Stimulated activated CD8-positive, alpha-beta memory T cell treated with anti-CD3 and anti-CD28 coated beads, Interleukin-4, amount 100 ng/mL, for 4 hours (primary cell): ENCODE data around the gene RILPL2.
"Not testable (repeated sequence)": the region's sequence is repeated elsewhere in the genome, so short reads cannot be mapped to it uniquely, and the experiment has no call there.

Experiments used
- DNase-seq, 2 donors: peaks; one replicate each; pipeline ENCODE4 v3.0.0-alpha.2; 2020; ENCODE audit warnings: low read depth in 2 of 2, low spot score in 1 of 2

Gene RILPL2

DNA sequence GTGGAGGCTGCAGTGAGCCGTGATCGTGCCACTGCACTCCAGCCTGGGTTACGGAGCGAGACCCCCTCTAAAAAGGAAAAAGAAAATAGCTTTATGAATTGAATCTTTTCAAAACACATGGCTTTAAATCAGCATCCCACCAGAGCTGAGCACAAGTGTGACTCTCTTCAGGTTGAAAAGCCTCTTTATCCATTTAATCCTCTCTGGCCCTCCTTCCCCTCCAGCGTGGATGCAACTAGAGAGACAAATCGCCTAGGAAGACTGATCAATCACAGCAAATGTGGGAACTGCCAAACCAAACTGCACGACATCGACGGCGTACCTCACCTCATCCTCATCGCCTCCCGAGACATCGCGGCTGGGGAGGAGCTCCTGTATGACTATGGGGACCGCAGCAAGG lies 29.2 kb downstream of the RILPL2 start:
- not testable (repeated sequence) for DNase-seq

- DNase-seq, result no peak
These were observed 31.9 kb downstream of the RILPL2 start for GRCh38 chr12:123404581-123404980.

GRCh38 chr12:123401753-123402683 lies 34.5 kb downstream of the RILPL2 start:
- DNase-seq, result no peak

- DNase-seq, result no peak
These were observed 37.2 kb downstream of the RILPL2 start for GRCh38 chr12:123399255-123399617.

DNA sequence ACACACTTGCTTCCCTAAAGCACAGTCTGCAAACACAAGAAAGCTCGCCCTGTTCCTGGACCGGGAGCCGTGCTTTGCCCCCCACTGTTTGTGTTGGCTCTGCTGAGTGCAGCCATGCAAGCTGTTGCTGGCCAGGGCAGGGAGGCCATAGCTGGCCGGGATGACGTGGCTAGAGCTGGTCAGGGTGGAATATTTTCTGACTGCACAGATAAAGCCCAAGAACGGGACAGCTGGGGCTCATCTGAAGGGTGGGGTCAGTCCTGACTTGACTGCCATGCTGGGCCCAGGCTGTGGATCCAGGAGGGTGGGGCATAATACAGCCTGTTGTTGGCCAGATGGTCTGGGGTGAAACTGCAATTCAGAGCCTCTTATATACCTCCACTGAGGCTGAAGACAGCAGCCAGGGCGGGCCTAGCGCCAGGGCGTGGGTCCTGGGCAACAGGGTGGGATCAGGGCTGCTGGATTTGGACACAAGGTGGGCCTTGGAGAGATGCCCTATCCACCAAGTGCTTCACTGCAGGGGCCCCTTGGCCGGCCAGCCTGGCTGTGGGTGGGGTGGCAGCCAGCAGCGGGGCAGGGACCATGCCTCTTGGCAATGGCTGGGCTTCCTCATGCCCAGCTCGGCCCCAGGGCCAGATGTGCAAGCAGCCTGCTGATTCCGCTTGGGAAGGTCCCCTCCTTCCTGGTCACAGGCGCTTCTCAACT lies 37.8 kb downstream of the RILPL2 start:
- DNase-seq, result no peak

- no peak for DNase-seq
These were observed 38.3 kb downstream of the RILPL2 start for GRCh38 chr12:123398177-123398549.

- DNase-seq, result no peak
These were observed 39.1 kb downstream of the RILPL2 start for GRCh38 chr12:123397400-123397799.

DNA sequence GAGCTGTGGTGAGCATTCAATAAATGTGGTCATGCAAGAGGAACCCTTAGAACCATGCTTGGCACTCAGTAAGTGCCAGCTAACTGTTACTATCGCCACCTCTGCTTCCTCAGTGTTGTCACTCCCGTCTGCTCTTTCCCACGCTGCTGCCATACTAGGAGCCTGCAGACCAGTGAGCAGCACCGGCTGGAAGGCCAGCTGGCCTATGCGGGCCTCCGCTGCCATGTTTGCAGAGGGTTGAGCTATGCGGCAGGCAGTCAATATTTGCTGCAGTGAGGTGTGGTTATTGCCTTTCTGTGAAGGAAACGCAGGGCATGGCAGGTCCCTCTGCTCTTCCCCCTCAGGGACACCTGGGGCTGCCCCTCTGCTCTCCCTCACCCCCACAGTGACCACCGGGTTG lies 39.5 kb downstream of the RILPL2 start:
- DNase-seq, result no peak

GRCh38 chr12:123396543-123396942 lies 39.9 kb downstream of the RILPL2 start:
- no peak for DNase-seq

DNA sequence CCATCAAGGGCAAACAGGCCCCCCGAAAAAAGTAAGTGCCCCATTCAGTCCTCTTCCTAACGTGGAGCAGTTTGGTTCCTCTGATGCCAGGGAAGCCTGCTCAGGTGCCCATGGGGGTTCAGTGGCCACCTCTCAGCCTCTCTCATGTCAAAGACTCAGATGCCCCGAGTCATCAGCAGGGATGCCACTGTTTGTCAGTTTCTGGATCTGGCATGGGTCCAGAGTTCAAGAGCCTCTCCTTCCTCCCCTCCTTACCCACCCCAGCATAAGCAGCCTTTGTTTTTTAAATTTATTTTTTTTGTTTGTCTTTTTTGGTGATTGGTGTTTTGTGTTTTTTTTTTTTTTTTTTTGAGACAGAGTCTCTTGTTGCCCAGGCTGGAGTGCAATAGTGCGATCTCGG lies 41.2 kb downstream of the RILPL2 start:
- DNase-seq, result no peak

GRCh38 chr12:123393747-123394146 lies 42.7 kb downstream of the RILPL2 start:
- DNase-seq, result no peak

DNA sequence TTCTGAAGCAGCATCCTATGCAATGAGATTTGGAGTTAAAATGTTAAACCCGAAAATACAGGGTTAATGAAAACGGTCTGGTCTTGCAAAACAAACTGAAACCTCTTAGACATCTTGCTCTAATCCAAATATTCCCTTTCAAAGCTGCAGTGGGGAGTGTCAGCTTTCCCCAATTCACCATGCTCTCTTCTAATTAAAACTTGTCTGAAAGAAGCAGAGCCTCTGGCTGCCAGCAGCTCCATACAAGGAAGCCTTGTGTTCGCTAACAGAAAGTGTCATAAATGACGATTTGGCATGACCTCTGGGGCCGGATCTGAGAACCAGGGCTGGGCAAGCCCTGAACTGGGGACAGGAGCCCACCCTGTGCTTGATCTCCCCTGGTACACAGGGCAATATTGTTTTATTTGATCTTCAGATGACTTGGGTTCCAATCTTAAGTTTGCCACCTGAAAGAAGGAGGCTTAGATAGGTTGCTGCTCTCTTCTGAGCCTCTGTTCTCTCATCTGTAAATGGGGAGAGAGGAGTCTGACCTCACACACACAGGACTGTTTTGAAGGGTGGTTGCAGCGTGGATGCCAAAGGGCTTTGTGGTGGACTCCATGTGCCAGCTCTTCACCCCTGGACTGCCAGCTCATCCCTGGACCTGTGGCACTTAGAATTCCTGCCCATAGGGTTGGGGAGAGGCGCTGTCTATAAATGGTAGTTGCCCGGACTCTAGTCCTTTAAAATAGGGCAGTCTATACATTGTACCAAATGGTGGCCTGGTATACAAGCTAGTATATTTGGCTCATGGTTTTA lies 44.7 kb downstream of the RILPL2 start:
- DNase-seq, result no peak

DNA sequence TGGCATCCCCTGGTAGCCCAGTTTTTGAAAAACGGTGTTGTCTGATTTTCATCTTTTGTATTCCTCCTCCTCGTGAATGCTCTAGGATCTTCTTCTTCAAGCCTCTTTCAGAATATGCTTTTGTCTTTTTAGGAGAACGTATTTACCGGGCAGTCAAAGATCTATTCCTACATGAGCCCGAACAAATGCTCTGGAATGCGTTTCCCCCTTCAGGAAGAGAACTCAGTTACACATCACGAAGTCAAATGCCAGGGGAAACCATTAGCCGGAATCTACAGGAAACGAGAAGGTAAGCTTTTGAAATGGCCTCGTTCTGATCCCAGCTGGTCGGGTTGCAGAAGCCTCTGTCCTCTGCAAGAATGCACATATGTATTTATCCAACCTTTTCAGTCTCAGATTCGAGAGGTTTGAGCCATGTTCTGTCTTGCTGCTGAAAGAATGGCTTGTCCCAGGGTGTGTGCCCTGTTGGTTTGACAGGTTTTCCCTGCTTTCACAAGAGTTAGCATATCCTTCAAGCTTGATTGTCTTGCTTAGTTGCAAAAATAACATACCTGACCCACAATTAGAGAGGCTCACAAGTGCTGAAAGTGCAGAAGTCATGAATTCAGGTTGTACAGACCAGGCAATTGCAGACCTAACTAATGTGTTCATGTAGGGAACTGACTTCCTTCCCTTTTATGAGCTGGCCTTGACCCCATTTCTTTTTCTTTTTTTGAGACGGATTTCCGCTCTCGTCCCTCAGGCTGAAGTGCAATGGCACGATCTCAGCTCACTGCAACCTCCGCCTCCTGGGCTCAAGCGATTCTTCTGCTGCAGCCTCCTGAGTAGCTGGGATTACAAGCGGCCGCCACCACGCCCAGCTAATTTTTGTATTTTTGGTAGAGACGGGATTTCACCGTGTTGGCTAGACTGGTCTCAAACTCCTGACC lies 45.7 kb downstream of the RILPL2 start:
- DNase-seq, result no peak

- no peak for DNase-seq
These were observed 46.7 kb downstream of the RILPL2 start for GRCh38 chr12:123389560-123390351.

- no peak for DNase-seq
These were observed 47.4 kb downstream of the RILPL2 start for GRCh38 chr12:123388951-123389559.

- DNase-seq, result peak; percentile 33 to 55
These were observed 48.1 kb downstream of the RILPL2 start for GRCh38 chr12:123388177-123388950.

GRCh38 chr12:123387508-123388176 lies 48.8 kb downstream of the RILPL2 start:
- DNase-seq, result no peak

- not testable (repeated sequence) for DNase-seq
These were observed 50.9 kb downstream of the RILPL2 start for GRCh38 chr12:123385536-123385935.
